ENCODE results near the gene RUFY3.
"Not testable (repeated sequence)": the region's sequence is repeated elsewhere in the genome, so short reads cannot be mapped to it uniquely, and the experiment has no call there.

RUFY3 gene

GRCh38 chr4:70839589-70840093, 117.9 kb downstream of the RUFY3 start, which contains the start of gene GRSF1:
Gene GRSF1, minus strand, starts transcription at chr4:70839890. Its CDS starts 63 bp downstream, at chr4:70839827.
- TF ChIP-seq, protein P1, sequence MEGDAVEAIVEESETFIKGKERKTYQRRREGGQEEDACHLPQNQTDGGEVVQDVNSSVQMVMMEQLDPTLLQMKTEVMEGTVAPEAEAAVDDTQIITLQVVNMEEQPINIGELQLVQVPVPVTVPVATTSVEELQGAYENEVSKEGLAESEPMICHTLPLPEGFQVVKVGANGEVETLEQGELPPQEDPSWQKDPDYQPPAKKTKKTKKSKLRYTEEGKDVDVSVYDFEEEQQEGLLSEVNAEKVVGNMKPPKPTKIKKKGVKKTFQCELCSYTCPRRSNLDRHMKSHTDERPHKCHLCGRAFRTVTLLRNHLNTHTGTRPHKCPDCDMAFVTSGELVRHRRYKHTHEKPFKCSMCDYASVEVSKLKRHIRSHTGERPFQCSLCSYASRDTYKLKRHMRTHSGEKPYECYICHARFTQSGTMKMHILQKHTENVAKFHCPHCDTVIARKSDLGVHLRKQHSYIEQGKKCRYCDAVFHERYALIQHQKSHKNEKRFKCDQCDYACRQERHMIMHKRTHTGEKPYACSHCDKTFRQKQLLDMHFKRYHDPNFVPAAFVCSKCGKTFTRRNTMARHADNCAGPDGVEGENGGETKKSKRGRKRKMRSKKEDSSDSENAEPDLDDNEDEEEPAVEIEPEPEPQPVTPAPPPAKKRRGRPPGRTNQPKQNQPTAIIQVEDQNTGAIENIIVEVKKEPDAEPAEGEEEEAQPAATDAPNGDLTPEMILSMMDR (IDR thresholded peaks at IDR 0.05; ENCODE audit: poor library complexity, severe bottlenecking): no peak
- peak; percentile 89 for ATAC-seq (ENCODE audit: low read depth)

GRCh38 chr4:70840137-70840536, 118.4 kb downstream of the RUFY3 start:
- H3K9me3 ChIP-seq (ENCODE audit: severe bottlenecking); H3K27ac ChIP-seq (ENCODE audit: poor library complexity, severe bottlenecking); H3K27me3 ChIP-seq (ENCODE audit: insufficient read depth, poor library complexity, severe bottlenecking); H3K4me3 ChIP-seq (ENCODE audit: severe bottlenecking); H3K4me1 ChIP-seq (ENCODE audit: insufficient read depth, poor library complexity, severe bottlenecking); ATAC-seq (ENCODE audit: low read depth): not testable (repeated sequence)
- peak; percentile 40 for DNase-seq (ENCODE audit: low spot score)
- peaks cover 17% of the 10 kb centered on the region for H3K36me3 ChIP-seq (ENCODE audit: low read depth)

More at GRCh38 chr4:70839589-70840093, 117.9 kb downstream of the RUFY3 start, which contains the start of gene GRSF1:
- Histone ChIP-seq H3K9me3 (ENCODE audit: severe bottlenecking) (no peaks in the 10 kb centered on the region), H3K4me1 (ENCODE audit: insufficient read depth, poor library complexity, severe bottlenecking) (no peaks in the 10 kb centered on the region), H3K27ac (ENCODE audit: poor library complexity, severe bottlenecking) (peak within 1 kb of the TSS; percentile 81), H3K27me3 (ENCODE audit: insufficient read depth, poor library complexity, severe bottlenecking) (no peaks in the 10 kb centered on the region), H3K4me3 (ENCODE audit: severe bottlenecking) (peak within 1 kb of the TSS; percentile 90), H3K36me3 (ENCODE audit: low read depth) (peaks cover 22% of the 10 kb centered on the region)
- DNase-seq (ENCODE audit: low spot score): peak; percentile 95

GRCh38 chr4:70840631-70841030, 118.9 kb downstream of the RUFY3 start:
- H3K27ac ChIP-seq (ENCODE audit: poor library complexity, severe bottlenecking); H3K4me3 ChIP-seq (ENCODE audit: severe bottlenecking); ATAC-seq (ENCODE audit: low read depth); DNase-seq (ENCODE audit: low spot score); H3K9me3 ChIP-seq (ENCODE audit: severe bottlenecking); H3K4me1 ChIP-seq (ENCODE audit: insufficient read depth, poor library complexity, severe bottlenecking); H3K27me3 ChIP-seq (ENCODE audit: insufficient read depth, poor library complexity, severe bottlenecking): not testable (repeated sequence)
- peaks cover 14% of the 10 kb centered on the region for H3K36me3 ChIP-seq (ENCODE audit: low read depth)

- no peaks in the 10 kb centered on the region for H3K27me3 ChIP-seq (ENCODE audit: insufficient read depth, poor library complexity, severe bottlenecking)
- no peaks in the 10 kb centered on the region for H3K9me3 ChIP-seq (ENCODE audit: severe bottlenecking)
- H3K36me3 ChIP-seq (ENCODE audit: low read depth): peaks cover 9% of the 10 kb centered on the region; the same call in 1 of the 2 replicates
- no peaks in the 10 kb centered on the region for H3K4me1 ChIP-seq (ENCODE audit: insufficient read depth, poor library complexity, severe bottlenecking)
- no peak overlapping the region for H3K27ac ChIP-seq (ENCODE audit: poor library complexity, severe bottlenecking)
- TF ChIP-seq, protein P1 (IDR thresholded peaks at IDR 0.05; ENCODE audit: poor library complexity, severe bottlenecking): no peak
- DNase-seq (ENCODE audit: low spot score) (no peak), ATAC-seq (ENCODE audit: low read depth) (no peak)
- H3K4me3 ChIP-seq (ENCODE audit: severe bottlenecking): no peak overlapping the region
Observed at GRCh38 chr4:70841211-70841610, 119.4 kb downstream of the RUFY3 start.

- no peak for DNase-seq (ENCODE audit: low spot score)
- peaks cover 1% of the 10 kb centered on the region; the same call in 1 of the 2 replicates for H3K36me3 ChIP-seq (ENCODE audit: low read depth)
- H3K27me3 ChIP-seq (ENCODE audit: insufficient read depth, poor library complexity, severe bottlenecking): no peaks in the 10 kb centered on the region
- no peak overlapping the region for H3K4me3 ChIP-seq (ENCODE audit: severe bottlenecking)
- no peaks in the 10 kb centered on the region for H3K4me1 ChIP-seq (ENCODE audit: insufficient read depth, poor library complexity, severe bottlenecking)
- TF ChIP-seq, protein P1 (IDR thresholded peaks at IDR 0.05; ENCODE audit: poor library complexity, severe bottlenecking): no peak
- no peak overlapping the region for H3K27ac ChIP-seq (ENCODE audit: poor library complexity, severe bottlenecking)
- ATAC-seq (ENCODE audit: low read depth): no peak
- no peaks in the 10 kb centered on the region for H3K9me3 ChIP-seq (ENCODE audit: severe bottlenecking)
Observed at GRCh38 chr4:70841951-70842350, 120.2 kb downstream of the RUFY3 start.

GRCh38 chr4:70842761-70843435, 121.1 kb downstream of the RUFY3 start:
- no peaks in the 10 kb centered on the region for H3K4me1 ChIP-seq (ENCODE audit: insufficient read depth, poor library complexity, severe bottlenecking)
- no peak overlapping the region for H3K4me3 ChIP-seq (ENCODE audit: severe bottlenecking)
- H3K36me3 ChIP-seq (ENCODE audit: low read depth): no peaks in the 10 kb centered on the region
- no peaks in the 10 kb centered on the region for H3K9me3 ChIP-seq (ENCODE audit: severe bottlenecking)
- DNase-seq (ENCODE audit: low spot score) (no peak), ATAC-seq (ENCODE audit: low read depth) (no peak)
- TF ChIP-seq, protein P1 (IDR thresholded peaks at IDR 0.05; ENCODE audit: poor library complexity, severe bottlenecking): no peak
- no peak overlapping the region for H3K27ac ChIP-seq (ENCODE audit: poor library complexity, severe bottlenecking)
- no peaks in the 10 kb centered on the region for H3K27me3 ChIP-seq (ENCODE audit: insufficient read depth, poor library complexity, severe bottlenecking)

Data from RWPE2 (cell line).